ENCODE results near the gene TMEM181. TPM values are rescaled to one million over a fixed set of nuclear protein-coding genes. Genes with fewer than 3 reads are reported as not detected.
"Not testable (repeated sequence)": the region's sequence is repeated elsewhere in the genome, so short reads cannot be mapped to it uniquely, and the experiment has no call there.

The TMEM181 gene
- total RNA-seq, 1 donor from 2014 or later: 18.4 TPM

DNA sequence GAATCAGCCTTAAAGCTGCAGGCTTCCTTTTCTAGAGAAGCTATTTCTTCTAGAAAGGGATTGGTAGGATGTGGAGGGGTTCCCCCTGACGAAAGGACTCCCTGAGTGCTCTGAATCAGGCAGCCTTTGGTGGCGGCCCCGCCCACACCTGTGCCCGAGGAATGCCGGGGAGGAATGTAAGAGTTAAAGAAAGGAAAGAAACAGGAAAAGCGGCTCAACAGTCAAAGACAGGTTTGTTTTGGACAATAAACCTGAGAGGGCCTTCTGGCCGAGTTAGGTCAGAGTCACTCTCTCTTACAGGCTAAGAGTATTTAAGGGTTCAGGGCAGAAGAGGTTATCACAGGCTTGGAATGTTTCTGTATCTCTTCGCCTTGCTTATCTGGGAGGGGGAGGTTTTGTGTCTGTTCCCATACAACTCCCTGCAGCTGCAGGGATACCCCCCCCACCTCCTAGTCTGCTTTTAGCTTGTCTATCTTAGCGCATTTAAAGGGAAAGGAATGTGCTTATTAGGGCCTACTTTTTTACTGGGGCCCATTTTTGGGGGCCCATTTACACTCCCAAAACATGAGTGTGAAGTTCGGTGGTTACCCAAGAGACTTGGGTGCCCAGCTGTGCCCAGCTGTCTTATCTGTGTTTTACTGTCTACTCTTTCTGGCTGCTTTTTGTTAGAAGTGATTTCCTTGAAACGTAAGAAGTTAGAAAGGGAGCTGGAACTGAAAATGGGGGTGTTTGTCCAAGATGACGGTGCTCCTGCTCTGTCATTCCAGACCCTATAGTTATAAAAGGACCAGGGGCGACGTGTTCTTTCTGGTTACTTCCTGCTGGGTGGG lies 51.9 kb downstream of the TMEM181 start:
- intact Hi-C loops (cut with DNase I): no loop called here
- no peaks in the 10 kb centered on the region for H3K9me3 ChIP-seq
- TF ChIP-seq POLR2A (IDR thresholded peaks at IDR 0.05): no peak
- TF ChIP-seq, protein P1, sequence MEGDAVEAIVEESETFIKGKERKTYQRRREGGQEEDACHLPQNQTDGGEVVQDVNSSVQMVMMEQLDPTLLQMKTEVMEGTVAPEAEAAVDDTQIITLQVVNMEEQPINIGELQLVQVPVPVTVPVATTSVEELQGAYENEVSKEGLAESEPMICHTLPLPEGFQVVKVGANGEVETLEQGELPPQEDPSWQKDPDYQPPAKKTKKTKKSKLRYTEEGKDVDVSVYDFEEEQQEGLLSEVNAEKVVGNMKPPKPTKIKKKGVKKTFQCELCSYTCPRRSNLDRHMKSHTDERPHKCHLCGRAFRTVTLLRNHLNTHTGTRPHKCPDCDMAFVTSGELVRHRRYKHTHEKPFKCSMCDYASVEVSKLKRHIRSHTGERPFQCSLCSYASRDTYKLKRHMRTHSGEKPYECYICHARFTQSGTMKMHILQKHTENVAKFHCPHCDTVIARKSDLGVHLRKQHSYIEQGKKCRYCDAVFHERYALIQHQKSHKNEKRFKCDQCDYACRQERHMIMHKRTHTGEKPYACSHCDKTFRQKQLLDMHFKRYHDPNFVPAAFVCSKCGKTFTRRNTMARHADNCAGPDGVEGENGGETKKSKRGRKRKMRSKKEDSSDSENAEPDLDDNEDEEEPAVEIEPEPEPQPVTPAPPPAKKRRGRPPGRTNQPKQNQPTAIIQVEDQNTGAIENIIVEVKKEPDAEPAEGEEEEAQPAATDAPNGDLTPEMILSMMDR (IDR thresholded peaks at IDR 0.05): no peak
- no peak for TF ChIP-seq POLR2AphosphoS5 (IDR thresholded peaks at IDR 0.05; ENCODE audit: insufficient read depth in 1 of 2, low read depth in 1 of 2)
- no peak overlapping the region for H3K4me3 ChIP-seq
- H3K36me3 ChIP-seq: peaks cover 3 to 47% of the 10 kb centered on the region in 2 donors
- DNase-seq (ENCODE audit: extremely low spot score in 2 of 2): no peak
- H3K27ac ChIP-seq: no peak overlapping the region
- H3K4me1 ChIP-seq: no peaks in the 10 kb centered on the region
- H3K27me3 ChIP-seq: no peaks in the 10 kb centered on the region

DNA sequence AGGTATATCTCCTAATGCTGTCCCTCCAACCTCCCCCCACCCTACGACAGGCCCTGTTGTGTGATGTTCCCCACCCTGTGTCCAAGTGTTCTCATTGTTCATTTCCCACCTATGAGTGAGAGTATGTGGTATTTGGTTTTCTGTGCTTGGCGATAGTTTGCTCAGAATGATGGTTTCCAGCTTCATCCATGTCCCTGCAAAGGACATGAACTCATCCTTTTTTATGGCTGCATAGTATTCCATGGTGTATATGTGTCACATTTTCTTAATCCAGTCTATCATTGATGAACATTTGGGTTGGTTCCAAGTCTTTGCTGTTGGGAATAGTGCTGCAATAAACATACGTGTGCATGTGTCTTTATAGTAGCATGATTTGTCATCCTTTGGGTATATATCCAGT lies 54.7 kb downstream of the TMEM181 start:
- H3K27me3 ChIP-seq; DNase-seq (ENCODE audit: extremely low spot score in 2 of 2); H3K27ac ChIP-seq; intact Hi-C loops (cut with DNase I); H3K9me3 ChIP-seq; H3K4me1 ChIP-seq; H3K4me3 ChIP-seq: not testable (repeated sequence)
- peaks cover 3 to 20% of the 10 kb centered on the region in 2 donors for H3K36me3 ChIP-seq

DNA sequence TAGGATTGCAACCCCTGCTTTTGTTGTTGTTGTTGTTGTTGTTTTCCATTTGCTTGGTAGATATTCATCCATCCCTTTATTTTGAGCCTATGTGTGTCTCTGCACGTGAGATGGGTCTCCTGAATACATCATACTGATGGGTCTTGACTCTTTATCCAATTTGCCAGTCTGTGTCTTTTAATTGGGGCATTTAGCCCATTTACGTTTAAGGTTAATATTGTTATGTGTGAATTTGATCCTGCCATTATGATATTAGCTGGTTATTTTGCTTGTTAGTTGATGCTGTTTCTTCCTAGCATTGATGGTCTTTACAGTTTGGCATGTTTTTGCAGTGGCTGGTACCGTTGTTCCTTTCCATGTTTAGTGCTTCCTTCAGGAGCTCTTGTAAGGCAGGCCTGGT lies 58.4 kb downstream of the TMEM181 start:
- H3K27me3 ChIP-seq; H3K4me3 ChIP-seq; H3K9me3 ChIP-seq; DNase-seq (ENCODE audit: extremely low spot score in 2 of 2); H3K4me1 ChIP-seq; intact Hi-C loops (cut with DNase I); H3K27ac ChIP-seq; H3K36me3 ChIP-seq: not testable (repeated sequence)

DNA sequence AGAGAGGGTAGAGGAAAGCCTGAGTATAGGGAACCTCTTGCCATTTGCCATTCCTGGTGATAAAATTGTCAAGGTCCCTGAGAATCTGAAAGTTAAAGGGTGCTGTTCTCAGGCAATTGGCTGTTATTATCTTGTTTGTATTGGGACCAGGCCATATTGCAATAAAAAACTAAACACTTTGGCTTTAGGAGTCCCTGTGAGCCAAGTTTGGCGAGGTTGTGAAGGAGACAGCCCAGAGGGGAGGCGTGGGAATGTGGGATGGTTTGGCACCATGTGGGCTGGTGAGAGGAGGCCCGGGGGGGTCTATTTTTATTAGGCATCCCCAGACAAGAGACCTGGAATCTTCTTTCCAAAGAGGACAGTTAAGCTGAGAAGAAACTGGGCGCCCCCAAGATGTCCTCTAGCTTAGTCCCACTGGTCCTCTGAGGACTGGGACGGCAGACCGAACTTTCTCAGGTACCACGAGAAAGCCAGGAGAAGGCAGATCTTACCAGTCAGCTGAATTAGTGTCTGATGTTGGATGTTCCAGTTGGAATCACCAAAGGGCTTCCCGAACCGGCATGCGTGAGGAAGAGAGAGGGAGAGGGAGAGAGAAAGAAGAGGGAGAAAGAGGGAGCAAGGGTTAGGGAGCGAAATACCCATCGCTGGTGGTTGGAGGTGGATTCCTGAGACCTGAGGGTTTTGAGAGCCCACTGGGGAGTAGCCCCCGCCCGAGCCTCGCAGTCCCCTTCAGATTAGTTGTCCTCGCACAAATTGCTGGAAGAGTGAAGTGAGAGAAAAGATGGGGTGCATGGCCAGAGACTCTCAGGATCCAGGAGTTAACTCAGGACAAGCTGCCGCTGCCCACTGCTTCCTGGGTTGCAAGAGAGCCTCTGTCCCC lies 60.3 kb downstream of the TMEM181 start:
- no peaks in the 10 kb centered on the region for H3K9me3 ChIP-seq
- H3K27me3 ChIP-seq: no peaks in the 10 kb centered on the region
- TF ChIP-seq, protein P1 (IDR thresholded peaks at IDR 0.05): no peak
- TF ChIP-seq POLR2A (IDR thresholded peaks at IDR 0.05): no peak
- TF ChIP-seq POLR2AphosphoS5 (IDR thresholded peaks at IDR 0.05; ENCODE audit: insufficient read depth in 1 of 2, low read depth in 1 of 2): no peak
- H3K4me3 ChIP-seq: no peak overlapping the region
- DNase-seq (ENCODE audit: extremely low spot score in 2 of 2): no peak
- H3K4me1 ChIP-seq: no peaks in the 10 kb centered on the region
- intact Hi-C loops (cut with DNase I): no loop called here
- peaks cover 0 to 10% of the 10 kb centered on the region in 2 donors for H3K36me3 ChIP-seq
- no peak overlapping the region for H3K27ac ChIP-seq

DNA sequence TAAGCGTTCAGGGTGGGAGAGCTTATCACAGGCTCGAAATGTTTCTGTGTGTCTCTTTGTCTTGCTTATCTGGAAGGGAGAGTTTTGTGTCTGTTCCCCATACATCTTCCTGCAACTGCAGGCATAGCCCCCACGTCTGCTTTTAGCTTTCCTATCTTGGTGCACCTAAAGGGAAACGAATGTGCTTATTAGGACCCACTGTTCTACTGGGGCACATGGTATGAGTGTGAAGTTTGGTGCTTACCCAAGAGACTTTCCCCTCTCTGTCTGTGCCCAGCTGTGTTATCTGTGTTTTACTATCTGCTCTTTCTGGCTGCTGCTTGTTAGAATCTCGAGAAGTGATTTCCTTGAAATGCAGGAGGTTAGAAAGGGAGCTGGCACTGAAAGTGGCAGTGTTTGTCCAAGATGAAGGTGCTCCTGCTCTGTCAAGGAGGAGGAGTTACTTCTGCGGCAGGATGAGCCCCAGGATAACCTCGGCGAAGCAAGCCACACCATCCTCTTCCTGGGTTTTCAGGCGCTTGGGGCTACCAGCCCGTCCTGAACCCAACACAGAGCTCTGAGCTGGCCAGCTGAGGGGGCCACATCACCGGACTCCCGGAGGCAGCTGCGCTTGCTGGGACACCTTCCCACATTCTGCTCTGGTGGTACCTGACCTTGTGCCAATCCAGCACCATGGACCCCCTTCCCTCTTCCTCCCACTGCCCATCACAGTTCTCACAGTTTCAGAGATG lies 61.2 kb downstream of the TMEM181 start:
- Histone ChIP-seq H3K9me3 (no peaks in the 10 kb centered on the region), H3K27ac (no peak overlapping the region), H3K27me3 (no peaks in the 10 kb centered on the region), H3K4me1 (no peaks in the 10 kb centered on the region), H3K4me3 (no peak overlapping the region), H3K36me3 (peaks cover 0 to 14% of the 10 kb centered on the region in 2 donors)
- intact Hi-C loops (cut with DNase I): no loop called here
- DNase-seq (ENCODE audit: extremely low spot score in 2 of 2): peak in 1 of 2 donors; percentile 96
- TF ChIP-seq POLR2AphosphoS5 (IDR thresholded peaks at IDR 0.05; ENCODE audit: insufficient read depth in 1 of 2, low read depth in 1 of 2) (no peak), POLR2A (IDR thresholded peaks at IDR 0.05) (no peak)
- TF ChIP-seq, protein P1 (IDR thresholded peaks at IDR 0.05): no peak

Measured in vagina (tissue), 2 donors.